ENCODE measurements around the gene KIF1A.

Gene KIF1A

DNA sequence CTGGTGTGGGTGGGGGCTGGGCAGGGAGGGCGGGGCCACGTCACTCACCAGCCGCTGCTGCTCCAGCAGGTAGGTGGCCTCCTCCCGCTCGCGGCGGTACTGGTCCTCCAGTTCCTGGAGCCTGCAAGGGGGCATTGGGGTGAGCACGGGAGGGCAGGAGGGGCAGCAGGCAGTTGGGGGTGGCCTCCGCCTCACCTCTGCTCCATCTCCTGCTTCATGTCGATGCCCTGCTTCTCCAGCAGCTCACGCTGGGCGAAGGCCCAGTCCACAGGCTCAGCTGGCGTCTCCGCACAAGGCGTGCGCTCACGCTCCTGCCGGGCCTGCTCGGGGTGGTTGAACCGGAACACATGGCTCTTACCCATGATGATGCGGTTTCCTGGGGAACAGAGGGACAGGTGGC is 57.0 kb downstream of the KIF1A start:
- no peak for DNase-seq

DNA sequence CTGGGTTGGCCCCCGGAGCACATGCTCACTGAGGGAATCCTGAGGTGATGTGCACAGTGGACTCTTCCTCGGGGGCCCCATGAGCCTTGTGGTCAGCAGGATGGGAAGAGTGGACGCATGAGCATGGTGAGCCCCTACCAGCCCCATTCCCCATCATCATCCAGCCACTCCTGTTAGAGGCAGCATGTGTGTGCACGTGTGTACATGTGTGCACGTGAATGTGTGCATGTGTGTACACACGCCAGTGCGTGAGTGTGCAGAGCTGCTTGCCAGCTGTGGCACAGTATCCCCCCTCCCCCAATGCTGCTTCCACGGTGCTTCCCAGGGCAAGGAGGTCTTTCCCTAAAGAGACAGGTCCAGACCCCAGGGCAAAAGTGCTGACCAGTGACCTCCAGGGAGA is 57.8 kb downstream of the KIF1A start:
- no peak for DNase-seq

DNA sequence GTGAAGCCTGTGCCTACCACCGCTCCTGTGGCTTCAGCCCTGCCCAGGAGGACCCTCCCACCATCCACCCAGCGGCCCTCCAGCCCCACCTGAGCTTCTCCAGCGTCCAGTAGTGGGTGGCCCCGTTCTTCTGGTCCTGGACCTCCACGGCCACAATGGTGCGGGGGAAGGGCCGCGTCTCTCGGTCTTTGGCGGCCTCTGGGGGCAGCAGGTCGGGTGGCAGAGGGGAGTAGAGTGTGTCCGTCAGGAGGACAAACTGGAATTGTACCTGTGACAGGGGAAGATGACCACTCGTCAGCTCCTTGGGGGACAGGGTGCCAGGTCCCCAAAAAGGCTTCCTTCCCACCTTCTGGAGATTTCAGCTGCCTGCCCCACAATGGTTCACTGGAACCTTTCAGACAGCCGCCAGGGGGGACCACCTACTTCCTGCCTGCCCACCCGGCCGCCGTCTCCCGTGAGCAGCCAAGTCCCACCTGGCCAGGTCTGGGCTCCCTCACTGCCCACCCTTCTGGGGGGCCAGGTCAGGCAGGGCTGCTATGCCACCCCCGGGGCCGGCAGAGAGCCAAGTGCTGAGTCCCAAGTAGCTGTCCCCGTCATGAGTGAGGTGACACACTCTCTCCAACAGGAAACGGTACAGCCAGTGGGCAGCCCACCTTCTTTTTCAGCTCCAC is 59.3 kb downstream of the KIF1A start:
- DNase-seq: no peak

DNA sequence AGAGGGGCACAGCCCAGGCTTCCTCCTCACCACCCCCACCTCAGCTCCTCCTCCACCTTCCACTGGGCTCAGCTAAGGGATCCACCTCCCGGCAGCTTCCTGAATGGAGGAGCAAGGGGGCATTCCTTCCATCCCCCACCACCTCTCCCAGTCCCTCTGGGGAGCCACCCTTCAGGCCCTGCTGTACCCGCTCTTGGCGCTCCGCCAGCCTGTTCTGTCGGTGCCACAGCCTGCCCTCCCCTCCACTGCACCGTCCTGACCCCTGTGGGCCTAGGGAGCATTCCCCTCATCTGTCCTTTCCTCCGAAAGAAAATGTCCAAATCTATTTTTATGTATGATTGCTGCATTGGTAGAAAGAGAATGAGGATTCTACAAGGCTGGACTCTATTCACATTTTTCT is 59.9 kb downstream of the KIF1A start:
- DNase-seq: no peak

DNA sequence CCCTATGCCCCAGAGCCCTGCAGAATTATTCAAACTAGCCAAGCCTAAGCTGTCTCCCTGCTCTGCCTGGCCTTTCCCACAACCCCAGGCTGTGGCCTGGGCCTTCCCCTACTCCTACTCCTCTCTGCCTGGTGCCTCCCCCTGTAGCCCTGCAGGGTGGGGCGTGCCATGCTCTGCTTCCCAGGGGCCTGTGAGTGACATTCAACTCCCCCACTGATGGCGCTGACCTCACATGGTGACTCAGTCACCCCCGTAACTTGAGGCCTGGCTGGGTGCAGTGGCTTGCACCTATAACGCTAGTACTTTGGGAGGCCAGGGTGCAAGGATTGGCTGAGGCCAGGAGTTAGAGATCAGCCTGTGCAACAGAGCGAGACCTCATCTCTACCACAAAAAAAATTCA is 60.6 kb downstream of the KIF1A start:
- DNase-seq: no peak

DNA sequence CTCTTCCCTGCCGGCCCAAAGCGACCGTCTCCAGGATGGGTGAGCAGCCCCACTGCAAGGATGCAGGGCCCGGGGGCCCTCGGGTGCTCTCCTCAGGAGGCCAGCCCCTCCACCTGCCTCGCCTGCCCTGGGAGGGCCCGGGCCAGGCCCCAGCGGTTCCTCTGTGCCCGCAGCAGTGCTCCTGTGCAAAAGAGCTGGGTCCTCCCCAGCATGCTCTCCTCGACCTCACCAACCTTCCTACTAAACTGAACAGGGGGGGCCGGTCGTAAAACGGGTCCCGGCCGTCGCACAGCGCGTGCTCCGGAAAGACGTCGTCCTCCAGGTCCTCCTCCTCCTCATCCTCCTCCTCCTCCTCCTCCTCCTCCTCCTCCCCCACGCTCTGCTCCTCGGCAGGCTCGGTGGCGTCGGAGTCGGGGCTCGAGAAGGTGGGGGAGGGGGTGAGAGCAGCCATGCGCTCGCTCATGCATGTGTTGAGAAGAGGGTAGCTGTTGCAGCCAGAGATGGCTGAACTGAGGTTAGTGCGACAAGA is 62.9 kb downstream of the KIF1A start:
- no peak for DNase-seq

DNA sequence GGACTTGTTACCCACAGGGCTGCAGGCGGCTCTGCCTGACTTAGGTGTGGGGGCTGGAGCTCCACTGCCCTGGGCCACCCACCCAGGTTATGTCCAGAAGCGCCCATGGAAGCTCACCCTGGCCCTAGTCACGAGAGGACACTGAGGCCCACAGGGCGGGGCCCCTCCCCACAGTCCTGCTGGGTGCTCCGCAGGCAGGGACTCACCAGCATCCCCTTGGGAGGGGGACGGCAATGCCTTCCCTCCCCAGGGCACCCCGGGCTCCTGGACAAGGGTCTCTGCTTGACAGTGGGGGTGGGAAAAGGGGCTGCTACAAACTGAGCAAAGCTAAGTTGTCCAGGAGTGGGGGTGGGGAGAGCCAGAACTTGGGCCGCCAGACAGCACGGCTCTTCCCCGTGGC is 67.8 kb downstream of the KIF1A start:
- no peak for DNase-seq

DNA sequence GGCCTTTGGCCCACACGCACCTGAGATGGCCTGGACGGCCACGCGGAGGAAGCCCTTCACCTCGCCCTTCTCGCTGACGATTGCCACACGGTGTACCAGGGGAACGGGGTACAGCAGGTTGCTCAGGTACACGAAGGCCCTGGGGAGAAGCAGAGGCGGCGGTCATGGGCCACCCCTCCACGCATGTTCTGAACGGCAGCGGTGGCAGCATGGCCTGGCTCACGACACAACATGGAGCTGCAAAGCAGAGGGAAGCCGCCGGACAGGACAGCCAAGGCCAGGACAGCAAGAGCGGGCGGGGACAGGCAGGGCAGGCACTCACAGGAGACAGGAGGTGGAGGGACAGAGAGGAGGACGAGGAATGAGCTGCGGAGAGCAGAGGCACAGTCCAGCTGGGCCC is 69.6 kb downstream of the KIF1A start:
- DNase-seq: no peak

DNA sequence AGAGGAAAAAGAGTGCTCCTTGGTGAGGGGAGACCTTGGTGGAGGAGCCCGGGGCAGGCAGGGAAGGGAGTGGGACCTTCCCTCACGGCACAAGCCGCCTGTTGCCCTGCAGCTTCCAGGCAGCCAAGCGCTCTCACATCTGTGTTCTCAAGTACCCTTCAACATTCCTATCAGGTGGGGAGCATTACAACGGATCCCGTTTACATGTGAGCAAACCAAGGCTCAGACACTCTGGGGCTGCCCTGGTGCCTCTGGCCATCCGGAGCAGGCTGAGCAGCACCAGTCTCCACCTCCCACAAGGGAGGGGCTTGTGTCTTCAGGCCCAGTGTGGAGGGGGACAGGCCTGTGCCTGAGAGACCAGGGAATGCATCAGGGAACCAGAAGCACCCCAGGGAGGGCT is 70.5 kb downstream of the KIF1A start:
- no peak for DNase-seq

DNA sequence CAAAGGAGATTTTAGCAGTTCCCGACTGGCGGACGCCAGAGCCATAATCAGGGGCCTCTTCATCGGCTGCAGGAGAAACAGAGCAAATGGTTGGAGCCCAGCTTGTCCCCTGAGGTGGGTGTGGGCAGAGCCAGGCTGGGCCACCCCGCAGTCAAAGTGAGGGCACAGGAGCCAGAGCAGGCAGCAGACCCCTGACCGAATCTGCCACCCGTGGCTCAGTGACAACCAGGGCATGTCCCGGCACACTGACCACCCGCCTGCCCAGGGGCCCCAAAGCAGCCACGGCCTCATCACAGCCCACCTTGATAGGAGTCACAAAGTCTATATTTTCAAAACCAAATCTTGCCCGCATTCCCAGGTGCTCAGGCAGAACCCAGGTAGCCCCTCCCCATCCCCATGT is 72.8 kb downstream of the KIF1A start:
- DNase-seq: no peak

DNA sequence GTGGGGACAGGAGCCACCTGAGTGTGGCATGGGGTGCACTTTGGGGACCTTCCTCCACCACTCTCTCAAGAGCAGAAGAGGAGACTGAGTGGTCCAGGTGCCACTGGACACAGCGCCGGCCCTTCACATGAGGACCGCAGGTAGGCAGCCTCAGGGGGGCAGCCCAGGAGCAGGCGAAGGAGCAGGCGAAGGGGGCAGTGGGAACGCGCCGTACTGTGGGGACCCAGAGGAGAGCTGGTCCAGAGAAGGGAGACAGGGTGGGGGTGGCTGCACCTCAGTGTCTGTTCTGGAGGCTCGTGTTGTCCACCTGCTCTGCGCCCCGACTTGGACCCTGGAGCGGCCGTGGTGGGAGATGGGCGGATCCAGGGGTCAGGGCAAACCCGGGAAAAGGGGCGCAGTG is 73.3 kb downstream of the KIF1A start:
- DNase-seq: no peak

DNA sequence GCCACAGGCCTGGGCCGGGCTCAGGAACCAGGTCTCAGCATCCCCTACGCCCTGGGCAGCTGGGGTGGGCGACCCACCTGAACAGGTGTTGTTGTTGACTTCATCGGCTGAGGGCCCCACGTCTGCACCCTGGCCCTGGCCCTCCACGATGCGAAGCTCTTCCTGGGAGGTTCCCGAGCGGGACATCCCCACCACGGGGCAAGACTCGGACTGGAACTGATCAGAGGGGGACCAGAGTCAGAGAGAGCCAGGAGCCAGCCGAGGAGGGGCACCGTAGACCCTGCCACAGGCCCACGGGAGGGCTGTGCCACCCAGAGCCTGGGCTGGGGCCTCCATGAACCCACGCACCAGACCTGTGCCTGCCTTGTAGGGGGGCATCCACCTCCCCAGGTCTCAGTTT is 74.1 kb downstream of the KIF1A start:
- no peak for DNase-seq

DNA sequence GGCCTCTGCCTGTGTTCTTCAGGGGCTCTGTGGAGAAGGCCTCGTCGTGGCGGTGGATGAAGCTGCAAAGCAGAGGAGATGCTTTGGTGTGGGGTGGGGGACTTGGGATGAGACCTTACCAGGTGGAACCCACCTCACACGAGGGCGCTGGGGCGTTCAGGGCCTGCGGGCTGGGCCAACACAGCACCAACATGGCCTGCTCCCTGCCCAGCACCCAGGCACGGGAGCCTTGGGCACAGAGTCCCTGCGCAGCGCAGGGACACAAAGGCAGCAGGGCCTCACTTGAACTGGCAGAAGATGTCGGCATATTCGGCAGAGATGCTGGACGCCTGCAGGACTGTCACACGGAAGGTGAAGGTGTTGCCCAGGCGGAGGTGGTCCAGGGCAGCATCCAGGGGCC is 74.6 kb downstream of the KIF1A start:
- DNase-seq: no peak

DNA sequence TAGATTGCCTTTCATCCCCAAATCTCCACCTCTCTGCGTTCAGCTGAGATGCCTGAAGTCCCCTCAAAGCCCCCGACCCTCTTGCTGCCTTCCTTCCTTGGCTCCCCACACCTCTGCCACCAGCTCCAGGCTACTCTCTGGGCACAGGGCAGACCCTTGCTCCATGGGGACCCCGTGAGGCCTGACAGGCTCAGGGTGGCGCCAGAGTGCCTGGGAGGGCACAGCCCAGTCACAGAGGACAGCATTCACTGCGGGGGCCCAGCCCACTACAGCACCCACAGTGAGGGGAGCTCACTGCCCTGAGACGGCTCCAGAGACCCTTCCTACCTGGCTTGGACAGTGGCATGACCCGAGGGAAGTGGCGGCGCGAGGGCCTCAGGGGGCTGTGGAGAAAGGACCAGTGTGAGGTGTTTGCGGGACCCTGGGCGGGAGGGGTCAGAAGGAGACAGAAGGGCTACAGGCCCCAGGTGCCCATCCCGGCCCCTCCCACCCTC is 77.4 kb downstream of the KIF1A start:
- DNase-seq: no peak

DNA sequence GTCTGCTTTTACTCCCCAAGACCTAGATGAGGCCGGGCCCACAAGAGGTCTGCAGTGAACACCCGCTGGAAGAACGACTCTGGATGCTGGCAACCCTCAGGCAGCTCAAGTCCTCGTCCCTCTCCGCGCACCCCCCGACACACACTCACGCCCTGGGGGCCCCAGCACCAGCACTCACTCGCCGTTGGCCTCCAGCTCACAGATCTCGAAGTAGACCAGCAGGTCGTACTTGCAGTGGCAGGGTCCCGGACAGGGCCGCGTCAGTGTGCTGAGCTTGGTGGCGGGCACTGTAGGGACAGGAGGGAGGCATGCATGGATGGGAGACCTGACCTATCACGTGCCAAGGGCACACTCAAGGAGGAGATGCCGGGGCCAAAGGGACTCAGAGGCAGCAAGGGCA is 78.9 kb downstream of the KIF1A start:
- no peak for DNase-seq

DNA sequence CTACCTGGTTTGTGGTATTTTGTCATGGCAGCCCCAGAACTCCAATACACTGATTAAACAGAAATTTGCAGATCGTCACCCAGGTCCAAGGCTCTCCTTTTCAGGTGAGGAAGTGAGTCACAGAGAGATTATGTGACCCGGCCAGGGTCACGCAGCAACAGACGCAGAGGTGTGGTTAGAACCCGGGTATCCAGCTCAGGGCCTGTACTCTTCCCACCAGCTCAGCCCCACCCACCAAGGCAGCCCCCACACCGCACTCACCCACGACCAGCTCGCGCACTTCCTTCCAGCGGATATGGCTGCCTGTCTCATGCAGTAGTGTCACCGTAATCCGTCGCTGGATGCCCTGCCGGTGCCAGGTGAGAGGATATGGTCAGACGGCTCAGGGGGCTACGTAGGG is 80.2 kb downstream of the KIF1A start:
- no peak for DNase-seq

DNA sequence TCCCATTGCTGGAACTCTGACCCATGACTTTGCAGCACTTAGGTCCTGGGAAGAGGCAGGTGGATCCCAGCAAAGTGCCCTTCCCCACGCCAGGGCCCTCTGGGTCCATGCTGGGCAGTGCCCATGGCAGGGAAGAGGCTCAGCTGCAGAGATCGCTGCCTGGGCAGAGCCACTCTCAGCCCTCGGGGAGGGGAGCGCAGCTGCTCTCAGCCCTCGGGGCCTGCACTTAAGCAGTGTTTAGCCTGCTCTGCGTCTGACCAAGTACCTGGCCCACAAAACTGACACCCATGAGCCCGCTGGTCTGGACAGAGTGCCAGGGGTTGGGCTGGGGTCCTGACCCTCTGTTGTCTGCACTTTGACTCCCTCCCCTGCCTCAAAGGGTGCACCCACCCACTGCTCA is 82.1 kb downstream of the KIF1A start:
- DNase-seq: no peak

DNA sequence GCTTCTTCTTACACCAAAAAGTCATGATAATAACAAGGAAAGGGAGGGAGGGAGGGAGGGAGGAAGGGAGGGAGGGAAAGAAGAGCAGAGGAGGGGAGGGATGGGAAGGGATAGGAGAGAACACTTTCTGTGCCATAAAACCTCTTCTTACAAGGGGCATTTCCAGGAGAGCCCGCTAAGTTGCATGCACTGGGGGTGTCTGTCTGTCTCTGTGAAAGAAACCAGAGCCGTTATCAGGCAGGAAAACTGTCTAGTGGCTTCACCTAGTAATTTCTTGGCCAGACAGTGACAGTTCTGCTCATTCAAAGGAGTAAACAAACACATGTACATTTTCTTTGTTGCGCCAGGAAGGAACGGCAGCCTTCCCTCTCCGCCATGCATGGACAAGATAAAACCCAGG is 82.5 kb downstream of the KIF1A start:
- DNase-seq: no peak

DNA sequence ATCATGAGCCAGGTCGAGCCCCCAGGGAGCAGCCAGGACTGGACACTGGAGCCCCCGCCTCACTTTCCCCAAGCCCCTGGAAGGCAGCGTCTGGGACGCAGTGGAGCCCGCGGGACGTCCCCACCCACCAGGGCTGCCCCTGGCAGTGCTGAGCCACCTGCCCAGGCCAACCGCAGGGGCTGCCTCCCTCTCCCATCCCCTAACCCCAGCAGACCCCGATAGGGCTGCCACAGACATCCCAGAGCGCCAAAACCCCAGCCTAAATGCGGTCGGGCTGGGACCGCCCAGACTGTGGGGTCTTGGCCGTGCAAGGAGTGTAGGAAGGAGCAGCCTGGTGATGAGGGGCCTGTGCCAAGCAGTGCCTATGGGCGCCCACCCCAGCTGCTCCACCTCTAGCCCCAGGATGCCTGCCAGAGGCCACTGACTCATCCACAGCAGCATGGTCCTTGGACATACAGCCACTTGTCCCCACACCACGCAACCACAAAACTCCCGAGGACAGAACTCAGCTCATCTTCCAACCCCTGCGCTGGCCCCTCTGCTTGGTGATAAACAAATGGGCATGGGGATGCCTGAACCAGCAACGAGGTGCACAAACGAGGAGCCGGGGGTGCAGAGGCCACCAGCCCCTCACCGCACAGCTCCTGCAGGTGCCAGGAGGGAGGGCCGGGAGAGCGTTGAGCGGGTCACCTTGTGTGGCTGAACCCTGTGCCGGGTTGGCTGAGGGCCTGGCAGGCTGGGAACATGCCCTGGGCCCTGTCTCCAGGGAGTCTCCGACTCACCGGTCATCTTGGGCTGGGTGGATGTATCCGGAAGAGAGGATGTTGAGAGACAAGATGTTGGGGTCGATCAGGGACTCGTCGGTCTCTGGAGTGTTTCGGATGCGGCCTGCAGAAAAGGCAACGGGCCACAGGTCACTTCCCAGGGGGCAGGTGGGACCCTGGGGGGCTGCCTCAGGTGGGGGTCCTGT is 83.5 kb downstream of the KIF1A start:
- DNase-seq: no peak

DNA sequence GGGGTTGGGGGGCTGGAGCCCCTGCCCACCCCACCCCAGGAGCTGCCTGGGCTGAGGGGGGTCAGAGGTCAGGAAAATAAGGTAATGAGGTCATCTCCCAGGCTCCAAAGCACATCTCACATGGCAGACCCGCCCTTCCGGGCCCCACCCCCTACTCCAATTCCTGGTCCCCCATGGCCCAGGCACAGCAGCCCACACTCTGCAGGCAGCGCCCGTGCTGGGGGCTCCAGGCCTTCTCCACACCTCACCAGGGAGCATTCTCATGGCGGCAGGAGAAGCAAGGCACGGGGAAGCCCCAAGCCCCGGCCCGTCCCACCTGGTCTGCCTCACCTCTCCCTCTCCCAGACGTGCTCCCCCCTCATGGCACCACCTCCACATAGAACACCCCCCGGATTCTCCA is 84.5 kb downstream of the KIF1A start:
- DNase-seq: no peak

DNA sequence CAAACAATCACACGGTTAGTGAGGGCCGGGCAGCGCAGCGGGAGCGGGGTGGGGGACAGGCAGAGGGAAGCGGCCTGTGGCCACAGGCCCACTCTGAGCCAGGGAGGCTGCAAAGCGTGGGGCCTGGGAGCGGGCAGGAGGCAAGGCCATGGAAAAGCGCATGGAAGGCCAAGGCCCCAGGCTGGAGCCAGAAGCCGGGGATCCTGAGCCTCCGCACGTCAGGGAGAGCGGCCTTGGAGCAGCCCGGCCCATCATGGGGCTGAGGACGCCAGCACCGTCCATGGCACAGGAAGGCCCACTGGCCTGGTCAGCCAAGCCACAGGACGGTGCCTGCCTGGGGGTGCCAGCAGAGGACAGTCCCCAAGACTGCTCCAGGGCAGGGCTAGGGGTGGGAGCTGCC is 85.3 kb downstream of the KIF1A start:
- no peak for DNase-seq

DNA sequence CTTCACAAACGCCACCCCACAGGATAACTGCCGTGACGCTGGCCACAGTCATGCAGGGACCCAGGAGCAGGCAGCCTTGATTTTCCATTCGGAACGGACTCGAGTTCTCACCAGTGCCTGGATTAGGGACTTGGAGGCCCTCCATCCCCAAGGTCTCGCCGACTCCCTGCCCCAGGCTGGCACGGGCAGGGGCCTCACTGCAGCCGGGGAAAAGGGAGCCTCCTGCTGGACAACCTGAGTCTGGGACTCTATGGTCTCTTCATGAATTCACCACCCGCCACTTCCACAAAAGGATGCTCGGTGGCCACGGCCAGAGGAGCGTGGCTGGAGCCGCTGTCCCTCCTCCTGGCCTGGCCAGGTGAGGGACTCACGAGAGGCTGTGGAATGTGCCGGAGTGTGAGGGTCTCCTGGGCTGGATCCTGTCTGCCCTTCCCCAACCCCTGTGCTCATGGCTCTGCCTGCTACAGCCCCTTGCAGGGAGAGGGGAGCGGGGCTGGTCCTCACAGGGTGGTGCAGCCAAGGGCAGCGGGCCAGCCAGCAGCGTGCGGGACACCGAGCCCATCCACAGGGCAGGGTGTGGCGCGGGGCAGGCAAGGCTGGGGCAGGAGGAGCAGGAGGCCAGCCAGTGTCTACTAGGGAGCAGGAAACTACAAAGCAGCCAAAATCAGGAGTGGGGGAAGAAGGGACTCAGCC is 86.1 kb downstream of the KIF1A start:
- DNase-seq: no peak

Data from fibroblast of skin of abdomen (primary cell).